HG03575 (cell line): ENCODE results near the gene NBPF20.
"Not testable (repeated sequence)": the region's sequence is repeated elsewhere in the genome, so short reads cannot be mapped to it uniquely, and the experiment has no call there.

Source experiments
- ATAC-seq: cut with Tn5 transposase; IDR thresholded peaks from one replicate; pipeline ENCODE4 v1.9.1; 2021; ENCODE audit not compliant: unreplicated experiment, insufficient number of reproducible peaks, low FRiP score; ENCODE audit errors: extremely low read depth

NBPF20 gene, protein sequence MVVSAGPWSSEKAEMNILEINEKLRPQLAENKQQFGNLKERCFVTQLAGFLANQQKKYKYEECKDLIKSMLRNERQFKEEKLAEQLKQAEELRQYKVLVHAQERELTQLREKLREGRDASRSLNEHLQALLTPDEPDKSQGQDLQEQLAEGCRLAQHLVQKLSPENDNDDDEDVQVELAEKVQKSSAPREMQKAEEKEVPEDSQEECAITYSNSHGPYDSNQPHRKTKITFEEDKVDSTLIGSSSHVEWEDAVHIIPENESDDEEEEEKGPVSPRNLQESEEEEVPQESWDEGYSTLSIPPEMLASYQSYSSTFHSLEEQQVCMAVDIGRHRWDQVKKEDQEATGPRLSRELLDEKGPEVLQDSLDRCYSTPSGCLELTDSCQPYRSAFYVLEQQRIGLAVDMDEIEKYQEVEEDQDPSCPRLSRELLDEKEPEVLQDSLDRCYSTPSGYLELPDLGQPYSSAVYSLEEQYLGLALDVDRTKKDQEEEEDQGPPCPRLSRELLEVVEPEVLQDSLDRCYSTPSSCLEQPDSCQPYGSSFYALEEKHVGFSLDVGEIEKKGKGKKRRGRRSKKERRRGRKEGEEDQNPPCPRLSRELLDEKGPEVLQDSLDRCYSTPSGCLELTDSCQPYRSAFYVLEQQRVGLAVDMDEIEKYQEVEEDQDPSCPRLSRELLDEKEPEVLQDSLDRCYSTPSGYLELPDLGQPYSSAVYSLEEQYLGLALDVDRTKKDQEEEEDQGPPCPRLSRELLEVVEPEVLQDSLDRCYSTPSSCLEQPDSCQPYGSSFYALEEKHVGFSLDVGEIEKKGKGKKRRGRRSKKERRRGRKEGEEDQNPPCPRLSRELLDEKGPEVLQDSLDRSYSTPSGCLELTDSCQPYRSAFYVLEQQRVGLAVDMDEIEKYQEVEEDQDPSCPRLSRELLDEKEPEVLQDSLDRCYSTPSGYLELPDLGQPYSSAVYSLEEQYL (N-terminal part only)

DNA sequence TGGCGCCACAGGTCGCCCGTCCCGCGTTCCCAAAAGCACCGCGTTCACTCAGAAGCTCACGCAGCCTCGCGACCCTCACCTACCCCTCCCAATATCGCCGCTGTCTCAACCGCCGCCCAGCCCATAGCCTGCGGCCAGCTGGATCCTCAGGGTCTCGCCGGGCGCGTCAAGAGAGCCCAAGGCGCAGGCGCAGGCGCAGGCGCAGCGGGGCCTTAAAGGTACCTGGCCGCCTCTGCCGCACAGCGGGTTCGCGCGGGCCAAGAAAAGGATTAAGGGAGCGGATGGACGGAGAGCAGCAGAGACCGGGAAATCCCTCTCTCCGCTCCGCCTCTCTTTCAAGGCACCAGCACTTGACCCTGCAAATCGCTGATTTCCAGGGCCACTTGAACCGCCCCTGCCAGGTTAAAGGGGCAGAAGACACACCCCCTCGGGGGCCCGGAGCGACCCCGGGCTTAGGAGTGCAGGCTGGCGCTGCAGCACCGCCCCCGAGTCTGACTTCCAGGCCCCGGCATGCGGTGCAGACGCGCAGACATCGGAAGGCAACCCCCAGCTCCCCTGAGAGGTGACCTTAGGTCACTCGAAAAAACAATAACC is at the start of gene NBPF20:
Gene NBPF20, minus strand, starts transcription at position 168 of the 594 bp plus-strand sequence. CDS start 20,331 bp downstream, outside the sequence.
- ATAC-seq = no peak

DNA sequence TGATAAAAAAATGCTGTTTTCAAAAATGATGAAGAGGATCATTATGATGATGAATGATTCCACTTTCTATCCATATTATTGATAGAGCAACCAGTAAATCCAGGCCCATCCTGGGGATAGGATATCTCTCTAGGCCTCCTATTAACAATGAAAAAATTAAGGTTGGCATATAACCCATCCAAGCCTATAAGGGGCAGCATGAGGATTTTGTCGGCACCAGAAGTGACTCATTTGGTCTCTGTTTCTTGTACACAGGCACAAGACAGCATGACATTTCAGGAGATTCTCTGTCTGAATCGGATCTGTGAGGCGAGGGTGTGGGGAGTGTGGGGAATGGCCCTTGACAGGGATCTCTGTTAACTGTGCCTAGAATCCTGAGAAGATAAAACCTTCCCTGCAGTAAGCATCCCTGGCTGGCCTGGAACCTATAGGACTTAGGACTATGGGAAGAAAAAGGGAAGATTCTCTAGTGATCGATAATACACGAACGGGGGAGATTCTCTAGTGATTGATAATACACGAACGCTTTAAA is 49.5 kb upstream of the NBPF20 start:
- ATAC-seq = not testable (repeated sequence)

DNA sequence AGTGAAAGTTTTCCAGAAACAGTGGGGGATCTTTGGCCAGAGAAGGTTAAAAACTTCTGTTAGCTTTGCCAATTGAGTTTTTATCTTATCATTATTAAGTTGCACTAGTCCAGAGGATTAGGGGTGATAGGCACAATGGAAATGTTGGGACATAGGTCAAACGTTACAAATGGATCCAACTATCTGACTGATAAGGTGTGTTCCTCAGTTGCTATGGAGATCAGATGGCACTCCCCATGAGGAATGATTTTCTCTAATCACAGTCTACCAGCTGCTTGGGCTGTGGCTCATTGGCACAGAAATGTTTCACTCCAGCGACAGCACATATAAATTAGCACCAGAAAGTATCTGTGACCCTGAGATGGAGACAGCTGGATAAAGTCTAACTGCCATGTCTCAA is 47.3 kb upstream of the NBPF20 start:
- ATAC-seq = not testable (repeated sequence)

DNA sequence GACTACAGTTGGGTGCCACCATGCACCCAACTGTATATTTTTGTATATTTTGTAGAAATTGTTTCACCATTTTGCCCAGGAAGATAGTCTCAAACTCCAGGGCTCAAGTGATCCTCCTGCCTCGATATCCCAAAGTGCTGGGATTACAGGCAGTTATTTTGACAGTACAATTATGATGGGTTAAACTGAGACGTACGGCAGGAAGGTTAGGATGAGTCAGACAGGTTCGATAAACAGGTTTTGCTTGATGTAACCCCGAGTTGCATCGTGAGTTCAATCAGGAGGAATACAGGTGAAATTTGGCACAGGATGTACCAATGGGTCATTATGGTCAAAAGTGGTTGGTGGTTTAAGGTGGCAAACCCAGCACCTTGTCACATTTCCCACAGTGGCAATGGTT is 46.0 kb upstream of the NBPF20 start:
- not testable (repeated sequence) for ATAC-seq

DNA sequence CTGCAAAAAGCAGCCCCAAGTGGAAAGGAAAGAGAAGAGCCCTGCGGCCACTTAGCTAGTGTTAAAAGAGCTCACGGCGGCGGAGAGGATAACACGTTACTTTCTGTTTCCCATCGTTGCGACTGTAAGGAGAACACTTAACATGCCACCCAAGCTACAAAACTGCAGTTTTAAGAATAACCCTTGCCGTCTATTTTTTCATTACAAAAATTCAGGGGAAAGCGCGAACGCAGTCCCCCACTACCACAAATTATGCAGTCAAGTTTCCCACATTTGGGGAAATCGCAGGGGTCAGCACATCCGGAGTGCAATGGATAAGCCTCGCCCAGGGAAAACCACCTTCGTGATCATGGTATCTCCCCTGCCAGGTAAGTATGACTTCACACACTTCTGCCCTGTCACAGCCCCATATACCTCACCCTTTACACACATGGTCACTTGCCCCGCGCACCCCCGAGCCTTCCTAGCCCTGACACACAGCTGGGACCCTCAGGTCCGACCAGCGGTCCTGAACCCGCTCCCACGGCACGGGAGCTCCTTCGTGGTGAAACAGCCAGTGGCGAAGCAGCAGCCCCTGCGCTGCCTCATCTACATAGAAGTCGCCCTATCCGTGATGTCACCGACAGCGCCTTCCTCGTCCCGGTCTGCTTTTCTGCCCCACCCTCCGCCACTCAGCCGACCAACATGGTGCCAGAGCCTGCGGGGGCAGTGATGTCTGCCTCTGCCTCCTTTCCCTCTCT is 40.2 kb upstream of the NBPF20 start:
- ATAC-seq = peak; percentile 65

DNA sequence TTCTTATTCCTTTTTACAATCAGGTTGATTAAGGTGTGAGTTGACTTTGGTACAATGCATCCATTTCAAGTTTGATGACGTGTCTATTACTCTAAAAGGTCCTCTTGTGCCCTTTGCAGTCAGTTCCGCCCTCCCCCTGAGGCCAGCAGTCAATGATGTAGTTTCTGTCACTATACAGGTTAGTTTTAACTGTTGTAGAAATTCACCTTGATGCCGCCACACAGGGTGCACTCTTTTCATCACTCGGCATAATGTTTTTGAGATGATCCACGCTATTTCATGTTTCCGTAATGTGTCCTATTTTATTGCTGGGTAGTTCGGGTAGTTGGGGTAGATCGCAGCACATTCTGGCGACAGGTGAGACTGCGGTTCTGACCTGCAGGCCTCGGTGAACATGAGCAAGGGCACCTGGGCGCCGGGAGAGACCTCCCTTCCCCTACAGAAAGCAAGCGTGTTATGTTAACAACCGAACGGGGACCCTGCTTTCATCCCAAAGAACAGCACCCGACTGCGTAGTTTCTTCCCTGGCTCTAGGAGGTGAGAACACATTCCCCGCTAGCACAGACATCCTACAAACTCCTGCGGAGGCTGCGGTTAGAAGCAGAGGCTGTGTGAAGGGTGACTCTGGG is 39.4 kb upstream of the NBPF20 start:
- ATAC-seq = not testable (repeated sequence)

DNA sequence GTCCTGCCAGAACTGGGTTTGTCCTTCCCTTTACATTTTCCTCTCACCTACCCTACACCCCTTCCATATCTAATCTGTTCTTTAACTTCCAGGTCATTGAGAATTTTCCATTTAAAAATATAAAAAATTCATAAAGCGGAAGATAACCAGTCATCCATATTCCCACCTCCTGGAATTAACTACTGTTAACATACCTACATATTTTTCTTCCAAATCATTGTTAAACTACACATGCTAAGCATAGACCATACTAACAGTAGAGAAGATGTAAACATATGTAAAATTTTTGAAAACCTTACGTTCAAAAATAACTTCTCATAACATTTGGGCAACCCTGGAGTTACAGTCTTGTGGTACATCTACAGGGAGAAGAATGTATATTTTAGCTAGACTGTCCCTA is 38.6 kb upstream of the NBPF20 start:
- ATAC-seq = not testable (repeated sequence)

DNA sequence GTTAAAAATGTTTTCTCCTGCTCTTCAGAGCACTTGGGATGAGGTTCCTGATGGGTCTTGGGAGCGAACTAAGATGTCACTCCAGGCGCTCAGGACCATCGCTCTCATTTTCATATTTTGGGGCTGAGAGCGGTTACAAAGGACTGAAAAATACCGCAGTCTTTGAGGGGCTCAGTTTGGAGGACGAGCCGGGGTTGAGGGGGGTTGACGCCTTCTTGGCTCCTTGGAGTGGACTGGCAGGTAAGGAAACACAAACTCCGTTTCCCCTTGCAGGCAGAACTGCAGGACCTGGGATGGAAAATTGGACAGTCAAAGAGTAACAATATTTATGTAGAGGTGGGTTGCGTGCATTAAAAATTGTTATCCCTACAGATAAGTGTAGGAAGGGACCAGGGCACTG is 35.3 kb upstream of the NBPF20 start:
- ATAC-seq = not testable (repeated sequence)

DNA sequence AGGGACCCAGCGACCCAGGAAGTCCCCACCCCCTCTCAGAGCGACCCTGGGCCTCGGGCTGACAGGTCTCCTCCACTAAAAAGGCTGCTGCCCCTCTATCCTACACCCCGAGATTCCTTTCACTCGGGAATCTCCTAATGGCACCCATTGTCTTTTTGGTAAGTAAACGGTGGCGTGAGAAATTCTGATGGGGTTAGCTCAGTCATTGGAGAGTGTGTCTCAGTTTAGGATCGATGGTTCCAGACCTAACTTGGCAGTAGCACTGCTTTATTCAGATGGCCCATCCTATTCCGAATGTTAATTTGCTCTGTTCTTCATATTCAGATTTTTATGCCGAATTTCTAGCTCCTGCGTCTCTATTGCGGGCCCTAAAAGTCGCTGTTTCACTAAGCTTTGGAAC is 34.6 kb upstream of the NBPF20 start:
- not testable (repeated sequence) for ATAC-seq

DNA sequence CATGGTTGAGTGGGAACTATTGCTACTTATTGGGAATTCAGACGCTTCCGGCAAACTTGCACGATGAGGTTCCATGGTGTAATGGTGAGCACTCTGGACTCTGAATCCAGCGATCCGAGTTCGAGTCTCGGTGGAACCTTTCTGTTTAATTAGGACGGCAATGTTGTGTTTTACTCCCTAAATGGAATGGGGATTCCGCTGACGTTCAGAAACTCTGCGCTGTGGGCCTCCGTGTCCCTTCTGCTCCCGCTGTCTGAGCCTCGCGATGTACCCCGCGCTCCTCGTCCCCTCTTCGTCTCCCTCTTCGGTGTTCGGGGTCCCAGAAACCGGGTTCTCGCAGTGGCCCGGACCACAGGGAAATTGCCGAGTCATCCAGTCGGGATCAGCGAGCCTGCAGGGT is 34.2 kb upstream of the NBPF20 start:
- ATAC-seq = not testable (repeated sequence)

DNA sequence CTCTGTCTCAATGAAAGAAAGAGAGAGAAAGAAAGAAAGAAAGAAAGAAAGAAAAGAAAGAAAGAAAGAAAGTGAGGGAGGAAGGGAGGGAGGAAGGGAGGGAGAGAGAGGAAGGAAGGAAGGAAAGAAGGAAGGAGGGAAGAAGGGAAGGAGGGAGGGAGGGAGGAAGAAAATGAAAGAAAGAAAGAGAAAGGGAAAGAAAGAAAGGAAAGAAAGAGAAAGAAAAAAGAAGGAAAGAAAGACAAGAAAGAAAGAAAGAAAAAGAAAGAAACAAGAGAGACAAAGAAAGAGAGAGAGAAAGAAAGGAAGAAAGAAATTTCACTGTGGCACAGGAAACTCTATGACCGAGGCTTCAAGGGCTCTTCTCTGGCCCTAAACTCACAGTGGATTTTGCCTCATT is 33.7 kb upstream of the NBPF20 start:
- not testable (repeated sequence) for ATAC-seq

DNA sequence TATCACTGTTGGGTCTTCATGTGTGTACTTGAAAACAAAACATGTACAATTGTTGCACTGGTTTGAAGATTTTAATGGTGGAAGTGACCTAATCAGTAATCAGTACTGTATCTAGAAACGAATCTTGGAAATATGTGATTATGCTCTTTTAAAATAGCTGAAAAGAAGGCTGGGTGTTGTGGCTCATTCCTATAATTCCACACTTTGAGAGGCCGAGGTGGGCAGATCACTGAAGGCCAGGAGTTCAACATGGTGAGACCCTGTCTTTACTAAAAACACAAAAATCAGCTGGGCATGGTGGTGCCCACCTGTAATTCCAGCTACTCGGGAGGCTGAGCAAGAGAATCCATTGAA is 29.4 kb upstream of the NBPF20 start:
- ATAC-seq = not testable (repeated sequence)

DNA sequence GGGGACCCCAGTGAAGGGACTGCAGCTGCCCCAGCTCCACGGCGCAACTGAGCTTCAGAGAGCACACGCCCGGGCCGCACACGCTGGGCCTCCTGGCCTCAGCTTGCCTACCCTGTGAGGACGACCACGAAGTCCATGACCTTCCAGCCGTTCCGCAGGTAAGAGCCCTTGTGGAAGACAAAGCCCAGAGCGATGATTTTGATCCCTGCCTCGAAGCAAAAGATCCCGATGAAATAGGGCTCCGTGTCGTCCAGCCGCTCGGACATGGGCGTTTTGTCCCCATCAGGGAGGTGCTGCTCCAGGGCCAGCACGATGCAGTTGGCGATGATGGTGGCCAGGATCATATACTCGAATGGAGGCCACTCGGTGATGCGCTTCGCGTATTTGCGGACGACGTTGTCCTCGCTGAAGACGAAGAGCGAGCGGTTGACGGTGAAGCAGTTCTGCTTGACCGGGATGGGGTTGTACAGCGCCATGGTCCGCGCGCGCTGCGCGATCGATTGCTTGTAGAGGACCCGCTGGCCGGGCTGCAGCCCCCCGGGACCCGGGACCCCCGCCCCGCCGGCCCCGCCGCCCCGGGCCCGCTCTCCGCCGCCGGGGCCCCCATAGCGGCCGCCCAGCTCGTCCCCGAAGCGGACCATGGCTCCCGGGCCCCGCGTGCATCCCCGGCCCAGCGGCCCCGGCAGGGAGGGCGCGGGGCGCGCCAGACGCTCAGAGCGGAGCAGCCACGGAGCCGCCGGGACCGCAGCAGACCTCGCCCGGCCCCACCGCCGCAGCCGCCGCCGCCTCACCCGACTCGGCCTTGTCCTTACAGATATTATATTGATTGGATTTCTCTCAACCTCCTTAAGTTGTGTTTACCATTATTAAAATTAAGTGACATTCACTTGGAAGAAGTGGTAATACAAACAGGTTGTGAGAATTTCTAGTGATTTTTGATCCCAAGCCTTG is 28.7 kb upstream of the NBPF20 start:
- ATAC-seq = not testable (repeated sequence)

DNA sequence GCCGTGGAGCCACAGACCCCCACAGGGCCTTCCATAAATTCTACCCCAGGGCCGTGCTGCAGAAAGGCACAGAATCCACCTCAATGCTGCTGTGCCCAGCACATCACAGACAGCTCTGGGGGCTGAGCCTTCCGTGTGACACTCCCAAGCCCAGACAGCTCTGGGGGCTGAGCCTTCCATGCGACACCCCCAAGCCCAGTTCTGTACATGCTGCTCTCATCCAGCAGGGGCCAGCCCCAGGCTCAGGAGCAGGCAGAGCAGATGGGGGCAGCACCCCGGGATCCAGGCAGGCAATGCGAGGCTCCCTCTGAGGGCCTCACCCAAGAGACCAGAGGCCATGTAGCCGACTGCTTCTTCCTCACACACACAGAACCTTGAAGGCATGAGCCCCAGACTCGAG is 27.1 kb upstream of the NBPF20 start:
- ATAC-seq = not testable (repeated sequence)

DNA sequence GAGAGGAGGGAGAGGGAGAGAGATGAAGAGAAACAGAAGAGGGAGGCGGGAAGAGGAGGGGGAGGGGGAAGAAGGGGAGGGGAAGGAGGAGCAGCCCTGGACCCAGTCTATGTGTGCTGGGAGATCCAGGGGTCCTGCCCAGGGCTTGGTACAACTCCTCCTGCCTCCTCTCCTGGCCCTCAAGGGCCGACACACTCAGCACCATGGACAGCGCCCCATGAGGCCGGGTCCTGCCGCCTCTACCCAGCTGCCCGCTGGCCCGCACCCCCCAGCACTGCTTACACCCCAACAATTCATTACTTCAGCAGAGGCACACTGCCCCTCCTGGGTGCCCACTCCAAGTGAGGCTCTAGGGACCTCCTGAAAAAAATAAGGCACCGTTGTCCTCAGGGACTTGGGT is 26.5 kb upstream of the NBPF20 start:
- not testable (repeated sequence) for ATAC-seq

DNA sequence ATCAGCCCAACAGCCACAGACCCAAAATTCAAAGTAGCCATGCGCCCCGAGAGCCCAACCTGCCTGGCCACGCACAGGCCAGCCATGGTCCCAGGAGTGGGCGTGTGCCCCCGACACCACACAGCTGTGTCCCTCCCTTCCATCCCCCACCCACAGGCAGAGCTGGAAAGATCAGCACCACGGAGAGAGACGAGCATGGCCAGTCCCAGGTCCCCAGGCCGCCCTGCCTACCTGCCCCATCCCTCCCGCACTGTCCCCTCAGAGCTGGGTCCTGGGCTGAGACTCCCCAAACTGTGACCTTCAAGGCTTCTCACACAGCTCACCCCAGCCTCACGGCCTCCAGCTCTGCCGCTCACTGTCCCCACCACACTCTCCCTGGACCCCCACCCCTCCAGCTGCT is 19.8 kb upstream of the NBPF20 start:
- not testable (repeated sequence) for ATAC-seq

DNA sequence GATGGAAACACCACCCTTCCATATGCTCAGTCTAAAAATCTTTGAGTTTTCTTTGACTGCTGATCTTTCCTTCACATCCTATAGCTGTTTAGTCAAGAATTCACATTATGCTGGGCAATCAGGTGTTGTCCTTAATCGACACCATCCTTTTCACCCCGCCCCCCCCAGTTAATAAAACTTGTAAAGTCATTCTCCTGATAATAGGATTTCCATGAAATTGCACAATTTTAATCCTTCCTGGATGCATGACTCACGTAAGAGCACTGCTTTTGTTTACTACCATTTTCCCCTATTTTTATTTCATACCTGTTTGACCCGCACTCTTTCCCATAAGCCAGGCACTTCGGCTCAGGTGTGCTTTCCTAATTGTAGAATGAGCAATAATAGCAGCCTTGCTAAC is 16.9 kb upstream of the NBPF20 start:
- not testable (repeated sequence) for ATAC-seq
